ENCODE measurements around the gene SLC20A1.

The SLC20A1 gene

DNA sequence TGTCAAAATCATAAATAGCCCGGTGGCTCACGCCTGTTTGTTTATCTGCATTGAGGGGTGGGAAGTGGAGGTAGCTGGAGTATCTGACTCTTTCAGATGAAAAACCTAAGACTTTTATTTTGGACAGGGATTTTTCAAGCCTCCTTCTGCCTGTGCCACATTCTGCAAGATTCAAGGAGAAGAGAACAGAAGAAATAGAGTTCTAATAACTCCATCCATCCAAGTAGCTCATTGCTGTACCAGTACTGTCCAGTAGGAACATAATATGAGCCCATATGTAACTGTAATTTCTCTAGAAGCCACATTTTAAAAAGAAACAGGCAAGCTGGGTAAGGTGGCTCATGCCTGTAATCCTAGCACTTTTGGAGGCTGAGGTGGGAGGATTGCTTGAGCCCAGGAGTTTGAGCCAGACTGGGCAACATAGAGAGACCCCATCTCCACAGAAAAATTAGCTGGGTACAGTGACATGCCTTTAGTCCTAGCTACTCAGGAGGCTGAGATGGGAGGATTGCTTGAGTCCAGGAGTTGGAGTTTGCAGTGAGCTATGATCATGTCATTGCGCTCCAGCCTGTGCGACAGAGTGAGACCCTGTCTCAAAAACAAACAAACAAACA, 39.6 kb downstream of the SLC20A1 start:
- TF ChIP-seq, protein P1, sequence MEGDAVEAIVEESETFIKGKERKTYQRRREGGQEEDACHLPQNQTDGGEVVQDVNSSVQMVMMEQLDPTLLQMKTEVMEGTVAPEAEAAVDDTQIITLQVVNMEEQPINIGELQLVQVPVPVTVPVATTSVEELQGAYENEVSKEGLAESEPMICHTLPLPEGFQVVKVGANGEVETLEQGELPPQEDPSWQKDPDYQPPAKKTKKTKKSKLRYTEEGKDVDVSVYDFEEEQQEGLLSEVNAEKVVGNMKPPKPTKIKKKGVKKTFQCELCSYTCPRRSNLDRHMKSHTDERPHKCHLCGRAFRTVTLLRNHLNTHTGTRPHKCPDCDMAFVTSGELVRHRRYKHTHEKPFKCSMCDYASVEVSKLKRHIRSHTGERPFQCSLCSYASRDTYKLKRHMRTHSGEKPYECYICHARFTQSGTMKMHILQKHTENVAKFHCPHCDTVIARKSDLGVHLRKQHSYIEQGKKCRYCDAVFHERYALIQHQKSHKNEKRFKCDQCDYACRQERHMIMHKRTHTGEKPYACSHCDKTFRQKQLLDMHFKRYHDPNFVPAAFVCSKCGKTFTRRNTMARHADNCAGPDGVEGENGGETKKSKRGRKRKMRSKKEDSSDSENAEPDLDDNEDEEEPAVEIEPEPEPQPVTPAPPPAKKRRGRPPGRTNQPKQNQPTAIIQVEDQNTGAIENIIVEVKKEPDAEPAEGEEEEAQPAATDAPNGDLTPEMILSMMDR (IDR thresholded peaks at IDR 0.05; ENCODE audit: low read depth, low read length) = peak; percentile 17; the same call in 1 of the 2 replicates
- H3K4me3 ChIP-seq (ENCODE audit: low read depth, low read length) = no peak overlapping the region

DNA sequence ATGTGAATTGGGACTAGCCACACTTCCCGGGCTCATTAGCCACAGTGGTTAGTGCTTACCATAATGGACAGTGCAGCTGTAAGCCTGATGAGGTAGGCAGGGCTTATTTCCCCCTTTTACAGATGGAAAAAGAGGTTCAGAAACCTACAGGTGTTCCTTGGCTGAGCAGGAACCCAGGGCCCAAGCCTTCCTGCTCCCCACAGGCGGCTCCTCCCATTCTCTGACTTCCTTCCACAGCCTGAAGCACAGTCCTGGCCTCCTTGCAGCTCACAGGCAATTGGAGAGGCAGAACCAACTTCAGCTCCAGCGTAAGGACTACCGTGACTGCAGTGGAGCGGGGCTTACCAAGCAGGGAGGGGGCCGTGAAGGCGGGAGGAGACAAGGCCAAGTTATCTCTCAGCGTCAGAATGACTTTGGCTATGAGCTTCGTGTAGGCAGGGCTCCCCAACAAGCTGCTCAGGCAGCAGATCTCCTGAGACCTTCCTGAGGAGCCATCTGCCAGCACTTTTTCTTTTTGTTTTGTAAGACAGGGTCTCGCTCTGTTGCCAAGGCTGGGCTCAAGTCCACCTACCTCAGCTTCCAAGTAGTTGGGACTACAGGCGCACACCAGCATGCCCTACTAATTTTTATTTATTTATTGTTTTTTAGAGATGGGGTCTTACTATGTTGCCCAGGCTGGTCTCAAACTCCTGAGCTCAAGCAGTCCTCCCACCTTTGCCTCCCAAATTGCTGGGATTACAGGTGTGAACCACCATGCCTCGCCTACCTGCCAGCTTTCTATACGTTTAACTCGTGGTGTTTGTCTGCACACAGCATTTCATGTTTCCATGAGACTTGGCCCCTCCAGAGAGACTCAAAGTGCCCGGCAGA, 40.8 kb downstream of the SLC20A1 start:
- TF ChIP-seq, protein P1 (IDR thresholded peaks at IDR 0.05; ENCODE audit: low read depth, low read length) = no peak
- H3K4me3 ChIP-seq (ENCODE audit: low read depth, low read length) = no peak overlapping the region

DNA sequence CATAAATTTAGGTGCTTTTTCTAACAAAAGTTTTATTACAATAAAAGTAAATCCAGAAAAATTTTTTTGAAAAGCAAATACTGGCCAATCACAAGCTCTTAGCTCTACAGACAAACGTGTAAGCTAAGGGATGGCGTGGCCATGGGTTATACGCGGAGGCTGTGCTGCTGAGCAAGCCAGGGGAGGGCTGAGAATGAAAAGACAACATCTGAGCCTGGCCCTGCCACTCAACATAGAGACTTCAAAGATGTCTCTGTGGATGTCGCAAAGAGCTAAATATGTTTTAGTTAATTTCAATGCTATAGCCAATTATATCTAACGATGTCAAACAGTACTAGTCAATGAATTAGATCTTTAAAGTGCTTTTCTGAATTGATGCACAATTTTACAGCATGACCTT, 41.8 kb downstream of the SLC20A1 start:
- TF ChIP-seq, protein P1 (IDR thresholded peaks at IDR 0.05; ENCODE audit: low read depth, low read length) = no peak
- no peak overlapping the region for H3K4me3 ChIP-seq (ENCODE audit: low read depth, low read length)

DNA sequence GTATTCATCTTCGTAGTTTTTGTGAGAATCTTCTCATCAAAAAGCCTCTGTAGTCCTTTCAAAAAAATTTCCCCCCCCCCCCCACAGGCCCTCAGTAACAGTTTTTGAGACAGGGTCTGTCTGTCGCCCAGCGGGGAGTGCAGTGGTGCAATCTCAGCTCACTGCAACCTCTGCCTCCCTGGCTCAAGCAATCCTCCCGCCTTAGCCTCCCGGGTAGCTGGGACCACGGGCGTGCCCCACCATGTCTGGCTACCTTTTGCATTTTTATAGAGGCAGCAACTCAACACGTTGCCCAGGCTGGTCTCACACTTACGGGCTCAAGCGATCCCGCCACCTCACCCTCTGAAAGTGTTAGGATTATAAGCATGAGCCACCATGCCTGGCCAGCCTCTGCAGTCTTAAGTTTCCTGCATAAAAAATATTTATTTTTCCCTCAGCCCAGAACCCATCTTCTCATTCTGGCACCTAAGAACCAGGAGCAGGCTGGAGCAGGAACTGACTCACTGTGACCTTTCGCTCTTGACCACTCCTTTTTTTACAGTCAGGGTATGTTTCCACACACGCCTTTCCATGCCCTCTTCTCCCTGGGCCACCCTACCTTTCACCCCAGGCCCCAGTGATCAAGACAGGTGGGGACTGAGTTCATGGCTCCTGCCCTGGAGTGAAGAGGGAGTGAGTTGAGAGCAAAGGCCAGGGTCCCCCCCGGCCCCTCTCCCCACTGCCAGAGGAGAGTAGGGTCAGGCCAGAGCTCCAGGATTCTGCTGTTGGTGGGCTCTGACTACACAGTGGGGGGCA, 42.5 kb downstream of the SLC20A1 start:
- TF ChIP-seq, protein P1 (IDR thresholded peaks at IDR 0.05; ENCODE audit: low read depth, low read length) = no peak
- H3K4me3 ChIP-seq (ENCODE audit: low read depth, low read length) = no peak overlapping the region

DNA sequence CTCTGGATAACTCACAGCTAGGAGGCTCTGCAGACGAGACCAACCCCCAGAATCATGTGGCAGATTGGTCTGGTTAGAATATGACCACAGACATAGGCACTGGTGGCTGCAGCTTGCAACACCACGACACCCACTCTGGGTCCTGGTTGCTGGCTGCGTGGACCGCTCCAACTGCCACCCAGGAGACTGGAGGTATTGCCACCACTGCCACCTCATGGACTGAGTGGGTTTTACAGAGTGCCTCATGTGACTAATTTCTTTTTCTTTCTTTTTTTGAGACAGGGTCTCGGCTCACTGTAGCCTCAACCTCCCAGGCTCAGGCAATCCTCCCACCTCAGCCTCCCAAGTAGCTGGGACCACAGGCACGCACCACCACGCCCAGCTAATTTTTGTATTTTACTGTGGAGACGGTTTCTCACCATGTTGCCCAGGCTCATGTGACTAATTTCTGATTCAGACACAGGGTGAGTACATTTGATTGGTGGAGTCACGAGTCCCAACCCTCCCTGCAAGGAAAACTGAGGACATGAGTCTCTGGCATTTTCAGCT, 45.2 kb downstream of the SLC20A1 start:
- H3K4me3 ChIP-seq (ENCODE audit: low read depth, low read length) = no peak overlapping the region
- TF ChIP-seq, protein P1 (IDR thresholded peaks at IDR 0.05; ENCODE audit: low read depth, low read length) = 0 out of 2 replicates have a peak, but pooled peaks have one; percentile 13

DNA sequence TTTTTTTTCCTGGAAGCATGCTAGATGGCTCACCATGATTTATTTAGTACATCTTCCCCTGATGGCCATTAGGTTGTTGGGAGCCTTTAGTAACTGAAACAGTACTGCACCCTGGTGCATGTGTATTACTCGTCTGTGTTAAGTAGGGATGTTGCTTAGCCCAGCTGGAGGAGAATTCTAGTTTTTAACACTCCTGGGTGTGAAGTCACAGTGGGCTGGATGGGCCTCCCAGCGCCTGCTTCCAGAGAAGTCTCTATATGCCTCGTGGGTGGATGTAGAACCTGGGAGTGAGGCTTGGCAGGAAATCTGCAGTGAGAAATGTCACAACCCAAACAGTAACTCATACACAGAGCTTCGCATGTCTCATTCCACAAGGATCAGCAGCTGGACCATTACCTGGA, 46.1 kb downstream of the SLC20A1 start:
- TF ChIP-seq, protein P1 (IDR thresholded peaks at IDR 0.05; ENCODE audit: low read depth, low read length) = no peak
- H3K4me3 ChIP-seq (ENCODE audit: low read depth, low read length) = no peak overlapping the region
